ENCODE measurements around the gene PARVG. TPM values are rescaled to one million over a fixed set of nuclear protein-coding genes. Genes with fewer than 3 reads are reported as not detected.

Gene PARVG
- polyA plus RNA-seq, 1 experiment = 0.01 TPM

- Histone ChIP-seq H3K9me3 (ENCODE audit: control insufficient read depth, insufficient read depth, low read length) (peaks cover 7% of the 10 kb centered on the region; the same call in 1 of the 2 replicates), H3K27me3 (ENCODE audit: control insufficient read depth, insufficient read depth, low read length) (peaks cover 29% of the 10 kb centered on the region), H3K27ac (ENCODE audit: low read depth, low read length) (no peak overlapping the region), H3K4me3 (ENCODE audit: low read depth, low read length) (no peak overlapping the region)
- CTCF ChIA-PET = no interaction called here
- POLR2A ChIA-PET = no interaction called here
- TF ChIP-seq, protein P1, sequence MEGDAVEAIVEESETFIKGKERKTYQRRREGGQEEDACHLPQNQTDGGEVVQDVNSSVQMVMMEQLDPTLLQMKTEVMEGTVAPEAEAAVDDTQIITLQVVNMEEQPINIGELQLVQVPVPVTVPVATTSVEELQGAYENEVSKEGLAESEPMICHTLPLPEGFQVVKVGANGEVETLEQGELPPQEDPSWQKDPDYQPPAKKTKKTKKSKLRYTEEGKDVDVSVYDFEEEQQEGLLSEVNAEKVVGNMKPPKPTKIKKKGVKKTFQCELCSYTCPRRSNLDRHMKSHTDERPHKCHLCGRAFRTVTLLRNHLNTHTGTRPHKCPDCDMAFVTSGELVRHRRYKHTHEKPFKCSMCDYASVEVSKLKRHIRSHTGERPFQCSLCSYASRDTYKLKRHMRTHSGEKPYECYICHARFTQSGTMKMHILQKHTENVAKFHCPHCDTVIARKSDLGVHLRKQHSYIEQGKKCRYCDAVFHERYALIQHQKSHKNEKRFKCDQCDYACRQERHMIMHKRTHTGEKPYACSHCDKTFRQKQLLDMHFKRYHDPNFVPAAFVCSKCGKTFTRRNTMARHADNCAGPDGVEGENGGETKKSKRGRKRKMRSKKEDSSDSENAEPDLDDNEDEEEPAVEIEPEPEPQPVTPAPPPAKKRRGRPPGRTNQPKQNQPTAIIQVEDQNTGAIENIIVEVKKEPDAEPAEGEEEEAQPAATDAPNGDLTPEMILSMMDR (IDR thresholded peaks at IDR 0.05; ENCODE audit: low read depth, low read length) = no peak
- no peak for DNase-seq (ENCODE audit: low read depth, low spot score)
Observed at GRCh38 chr22:44196731-44197131, 16.0 kb downstream of the PARVG start.

GRCh38 chr22:44197271-44197670 is 16.5 kb downstream of the PARVG start:
- Histone ChIP-seq H3K27me3 (ENCODE audit: control insufficient read depth, insufficient read depth, low read length) (peaks cover 29% of the 10 kb centered on the region), H3K4me3 (ENCODE audit: low read depth, low read length) (no peak overlapping the region), H3K27ac (ENCODE audit: low read depth, low read length) (no peak overlapping the region), H3K9me3 (ENCODE audit: control insufficient read depth, insufficient read depth, low read length) (peaks cover 6% of the 10 kb centered on the region; the same call in 1 of the 2 replicates)
- DNase-seq (ENCODE audit: low read depth, low spot score) = no peak
- TF ChIP-seq, protein P1 (IDR thresholded peaks at IDR 0.05; ENCODE audit: low read depth, low read length) = no peak
- ChIA-PET CTCF (no interaction called here), POLR2A (no interaction called here)

GRCh38 chr22:44199164-44199563 is 18.4 kb downstream of the PARVG start:
- Histone ChIP-seq H3K27ac (ENCODE audit: low read depth, low read length) (no peak overlapping the region), H3K4me3 (ENCODE audit: low read depth, low read length) (no peak overlapping the region), H3K27me3 (ENCODE audit: control insufficient read depth, insufficient read depth, low read length) (peaks cover 29% of the 10 kb centered on the region), H3K9me3 (ENCODE audit: control insufficient read depth, insufficient read depth, low read length) (no peaks in the 10 kb centered on the region)
- DNase-seq (ENCODE audit: low read depth, low spot score) = no peak
- TF ChIP-seq, protein P1 (IDR thresholded peaks at IDR 0.05; ENCODE audit: low read depth, low read length) = no peak
- ChIA-PET CTCF (no interaction called here), POLR2A (no interaction called here)

DNA sequence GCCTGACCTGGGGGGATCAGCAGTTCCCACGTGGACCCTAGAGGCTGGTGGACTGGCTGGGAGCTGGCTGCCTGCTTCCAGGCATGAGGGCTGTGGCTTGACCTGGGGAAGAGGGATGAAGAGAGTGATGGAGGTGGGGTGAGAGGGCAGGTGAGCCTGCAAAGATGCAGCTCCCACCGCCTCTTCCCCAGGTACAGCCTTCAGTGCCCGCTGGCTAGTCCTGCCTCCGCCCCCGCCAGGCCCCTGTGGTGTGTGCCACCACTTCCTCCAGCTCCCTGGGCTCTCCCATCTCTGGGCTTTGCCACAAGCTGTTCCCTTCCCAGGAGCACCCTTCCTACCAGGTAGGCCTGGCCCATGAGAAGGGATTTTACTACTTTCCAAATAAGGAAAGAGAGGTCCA is 19.1 kb downstream of the PARVG start:
- POLR2A ChIA-PET = no interaction called here

GRCh38 chr22:44200451-44200850 is 19.7 kb downstream of the PARVG start:
- DNase-seq (ENCODE audit: low read depth, low spot score) = no peak
- peaks cover 21% of the 10 kb centered on the region for H3K27me3 ChIP-seq (ENCODE audit: control insufficient read depth, insufficient read depth, low read length)
- no peak overlapping the region for H3K27ac ChIP-seq (ENCODE audit: low read depth, low read length)
- no peaks in the 10 kb centered on the region for H3K9me3 ChIP-seq (ENCODE audit: control insufficient read depth, insufficient read depth, low read length)
- POLR2A ChIA-PET = no interaction called here
- TF ChIP-seq, protein P1 (IDR thresholded peaks at IDR 0.05; ENCODE audit: low read depth, low read length) = no peak
- no peak overlapping the region for H3K4me3 ChIP-seq (ENCODE audit: low read depth, low read length)
- CTCF ChIA-PET = no interaction called here

More for the DNA sequence above, 19.1 kb downstream of the PARVG start:
- H3K4me3 ChIP-seq (ENCODE audit: low read depth, low read length) = no peak overlapping the region
- no peaks in the 10 kb centered on the region for H3K9me3 ChIP-seq (ENCODE audit: control insufficient read depth, insufficient read depth, low read length)
- DNase-seq (ENCODE audit: low read depth, low spot score) = no peak
- TF ChIP-seq, protein P1 (IDR thresholded peaks at IDR 0.05; ENCODE audit: low read depth, low read length) = no peak
- H3K27me3 ChIP-seq (ENCODE audit: control insufficient read depth, insufficient read depth, low read length) = peaks cover 27% of the 10 kb centered on the region
- CTCF ChIA-PET = no interaction called here
- no peak overlapping the region for H3K27ac ChIP-seq (ENCODE audit: low read depth, low read length)
